Measurements from ENCODE around the gene LETM1. TPM values are rescaled to one million over a fixed set of nuclear protein-coding genes. Genes with fewer than 3 reads are reported as not detected.

The LETM1 gene
- total and polyA plus RNA-seq, 2 of the 8 experiments (the other 6 are each of a cell fraction or from before 2014, with no cell fraction given), result 19.8 to 50.1 TPM

DNA sequence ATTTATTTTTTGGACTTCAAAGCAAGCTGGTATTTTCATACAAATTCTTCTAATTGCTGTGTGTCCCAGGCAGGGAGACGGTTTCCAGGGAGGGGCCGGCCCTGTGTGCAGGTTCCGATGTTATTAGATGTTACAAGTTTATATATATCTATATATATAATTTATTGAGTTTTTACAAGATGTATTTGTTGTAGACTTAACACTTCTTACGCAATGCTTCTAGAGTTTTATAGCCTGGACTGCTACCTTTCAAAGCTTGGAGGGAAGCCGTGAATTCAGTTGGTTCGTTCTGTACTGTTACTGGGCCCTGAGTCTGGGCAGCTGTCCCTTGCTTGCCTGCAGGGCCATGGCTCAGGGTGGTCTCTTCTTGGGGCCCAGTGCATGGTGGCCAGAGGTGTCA lies 47.6 kb downstream of the LETM1 start (continued):
- TF ChIP-seq RBBP5 (IDR thresholded peaks at IDR 0.05; ENCODE audit: borderline replicate concordance, low read depth, low read length), result no peak
